HepG2 (cell line): ENCODE measurements around the gene PLD2. TPM values are rescaled to one million over a fixed set of nuclear protein-coding genes. Genes with fewer than 3 reads are reported as not detected.

Experiments
- ATAD3A ChIP-seq: sonication (generic); formaldehyde crosslinking; IDR thresholded peaks from 2 replicates; pipeline ENCODE4 v1.4.0; 2020; ENCODE audit warnings: missing genetic modification reagents
- CTCF ChIP-seq: sonication (generic); formaldehyde crosslinking; IDR thresholded peaks from 2 replicates; pipeline ENCODE4 v1.5.0; 2020; ENCODE audit warnings: mild to moderate bottlenecking, missing genetic modification reagents, moderate library complexity
- GPBP1L1 ChIP-seq: sonication (generic); formaldehyde crosslinking; IDR thresholded peaks from 2 replicates; pipeline ENCODE4 v1.5.0; 2020; ENCODE audit warnings: mild to moderate bottlenecking, missing genetic modification reagents
- KIAA2018 ChIP-seq: sonication (generic); formaldehyde crosslinking; IDR thresholded peaks from 2 replicates; pipeline ENCODE4 v1.5.0; 2020; ENCODE audit warnings: mild to moderate bottlenecking, missing genetic modification reagents, borderline replicate concordance
- STAG1 ChIP-seq: sonication (generic); formaldehyde crosslinking; IDR thresholded peaks from 2 replicates; pipeline ENCODE4 v1.4.0; 2020; ENCODE audit warnings: missing genetic modification reagents
- ZFP90 ChIP-seq: sonication (generic); formaldehyde crosslinking; IDR thresholded peaks from 2 replicates; pipeline ENCODE4 v1.8.0; 2022; ENCODE audit warnings: missing genetic modification reagents, mild to moderate bottlenecking, inconsistent platforms, borderline replicate concordance
- ZIK1 ChIP-seq: sonication (generic); formaldehyde crosslinking; IDR thresholded peaks from 2 replicates; pipeline ENCODE4 v1.5.0; 2020; ENCODE audit warnings: mild to moderate bottlenecking, low read depth, missing genetic modification reagents, borderline replicate concordance
- ZNF263 ChIP-seq: sonication (generic); formaldehyde crosslinking; IDR thresholded peaks from 2 replicates; pipeline ENCODE4 v1.4.0; 2020; ENCODE audit warnings: missing genetic modification reagents
- ZNF776 ChIP-seq: sonication (generic); formaldehyde crosslinking; IDR thresholded peaks from 2 replicates; pipeline ENCODE4 v1.4.0; 2020; ENCODE audit warnings: mild to moderate bottlenecking, missing genetic modification reagents
- polyA plus RNA-seq, 8 experiments: library from polyadenylated mRNA; depleted of rRNA in 3 of 8; stranded (reverse) in 7 of 8; unstranded in 1 of 8; fragments of >200 nt; fragmentation: Illumina TruSeq in 4 of 8; extraction: Trizol in 4 of 8; gene quantifications; 2 replicates each; pipeline versions ENCODE4 v1.2.1 to v1.2.3, GENCODE V29; 2011 to 2016; ENCODE audit warnings: low read depth in 4 of 8, missing spikeins in 1 of 8, mixed read lengths in 1 of 8; ENCODE audit not compliant: insufficient read depth in 1 of 8
- total RNA-seq, 5 experiments: library from RNA; depleted of rRNA; stranded (reverse); fragments of >200 nt; fragmentation: Illumina TruSeq; extraction: Trizol; gene quantifications; 2 replicates each; pipeline ENCODE4 v1.2.3, GENCODE V29; 2016; ENCODE audit warnings: low read depth in 1 of 5

PLD2 gene
- total and polyA plus RNA-seq, 2 of the 13 experiments (the other 11 are each of a cell fraction or from before 2014, with no cell fraction given) = 13.4 to 29.7 TPM

DNA sequence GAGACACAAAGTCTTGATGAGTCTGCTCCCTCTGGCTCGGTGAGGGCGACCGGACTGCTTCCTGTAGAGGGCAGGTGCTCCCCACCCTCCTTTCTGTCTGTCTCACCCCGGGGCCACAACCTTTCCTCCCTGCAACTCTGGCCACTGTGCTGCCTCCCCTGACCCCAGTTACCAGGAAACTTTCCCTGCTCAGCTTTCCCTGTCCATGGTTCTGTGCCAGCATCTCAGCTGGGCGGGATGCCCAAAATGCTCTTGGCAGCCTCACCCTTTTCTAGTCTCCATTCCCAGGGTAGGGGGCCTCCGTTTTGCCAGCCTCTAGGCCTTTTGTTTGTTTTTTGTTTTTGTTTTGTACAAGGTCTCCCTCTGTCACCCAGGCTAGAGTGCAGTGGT lies 1.4 kb downstream of the PLD2 start (continued):
- TF ChIP-seq ZNF263 (CRISPR knock-in tag) (peak; percentile 78), GPBP1L1 (no peak), CTCF (CRISPR knock-in tag) (peak; percentile 44), STAG1 (peak; percentile 45), ZIK1 (no peak), ZNF776 (CRISPR knock-in tag) (no peak), ZFP90 (CRISPR knock-in tag) (no peak), ATAD3A (CRISPR knock-in tag) (no peak), KIAA2018 (CRISPR knock-in tag) (no peak)
